T-helper 1 cell treated with Interleukin-12 subunit alpha and Interleukin-12 subunit beta and Interleukin-4 antibody, amounts not matched to agents 30 μg/mL and 1 μg/mL, for 36 hours (primary cell): ENCODE results near the gene IL20RA.
A peak's percentile ranks its signal among the peaks of the same experiment; 100 is the strongest.

Experiments used
- H3K27ac Mint-ChIP-seq: one replicate; pipeline ENCODE4 v1.8.0; 2021; ENCODE audit warnings: mild to moderate bottlenecking, mixed read lengths
- H3K27me3 Mint-ChIP-seq: one replicate; pipeline ENCODE4 v1.8.0; 2021; ENCODE audit warnings: low read depth, mixed read lengths
- H3K36me3 Mint-ChIP-seq: one replicate; pipeline ENCODE4 v1.8.0; 2021; ENCODE audit warnings: low read depth, mixed read lengths
- H3K4me1 Mint-ChIP-seq: one replicate; pipeline ENCODE4 v1.8.0; 2021; ENCODE audit warnings: low read depth, mixed read lengths
- H3K4me3 Mint-ChIP-seq: one replicate; pipeline ENCODE4 v1.8.0; 2021; ENCODE audit warnings: mild to moderate bottlenecking, moderate library complexity, mixed read lengths
- H3K9me3 Mint-ChIP-seq: one replicate; pipeline ENCODE4 v1.8.0; 2021; ENCODE audit warnings: mixed read lengths

The IL20RA gene

DNA sequence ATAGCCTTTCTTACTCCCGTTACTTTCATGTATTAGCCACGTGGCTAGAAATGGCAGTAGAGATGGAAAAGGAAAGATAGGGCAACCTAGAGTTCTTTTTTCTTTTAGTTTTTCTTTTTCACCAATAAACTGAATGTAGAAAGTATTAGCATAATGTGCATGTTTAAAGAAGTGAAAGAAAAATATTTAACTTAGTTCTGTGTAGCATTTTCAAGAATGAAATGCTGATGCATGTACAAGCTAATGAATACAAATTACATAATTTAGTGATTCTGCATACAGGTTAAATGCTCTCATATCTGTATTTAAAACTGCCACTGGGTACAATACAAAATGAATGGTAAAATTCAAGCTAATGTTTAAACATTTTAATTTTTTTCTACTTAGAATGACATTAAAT is 22.6 kb upstream of the IL20RA start:
- Mint-ChIP-seq H3K4me1 (peaks cover 2% of the 10 kb centered on the region), H3K27me3 (peaks cover 63% of the 10 kb centered on the region), H3K27ac (no peak overlapping the region), H3K36me3 (no peaks in the 10 kb centered on the region), H3K4me3 (no peak overlapping the region), H3K9me3 (peaks cover 4% of the 10 kb centered on the region)

DNA sequence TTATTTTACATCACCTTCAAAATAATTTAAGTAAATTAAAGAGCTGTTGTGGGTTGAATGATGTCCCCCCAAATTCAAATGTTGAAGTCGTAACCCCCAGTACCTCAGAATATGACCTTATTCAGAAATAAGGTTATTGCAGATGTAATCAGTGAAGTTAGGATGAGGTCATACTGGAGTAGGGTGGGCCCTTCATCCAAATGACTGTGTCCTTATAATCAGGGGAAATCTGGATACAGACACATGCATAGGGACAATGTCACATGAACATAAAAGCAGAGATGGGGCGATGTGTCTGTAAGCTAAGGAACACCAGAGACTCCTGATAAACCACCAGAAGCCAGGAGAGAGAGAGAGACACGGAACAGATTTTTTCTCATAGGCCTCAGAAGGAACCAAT is 13.3 kb upstream of the IL20RA start:
- H3K27me3 Mint-ChIP-seq, result peaks cover 43% of the 10 kb centered on the region
- H3K4me3 Mint-ChIP-seq, result no peak overlapping the region
- H3K4me1 Mint-ChIP-seq, result no peaks in the 10 kb centered on the region
- no peak overlapping the region for H3K27ac Mint-ChIP-seq
- no peaks in the 10 kb centered on the region for H3K36me3 Mint-ChIP-seq
- H3K9me3 Mint-ChIP-seq, result no peaks in the 10 kb centered on the region

DNA sequence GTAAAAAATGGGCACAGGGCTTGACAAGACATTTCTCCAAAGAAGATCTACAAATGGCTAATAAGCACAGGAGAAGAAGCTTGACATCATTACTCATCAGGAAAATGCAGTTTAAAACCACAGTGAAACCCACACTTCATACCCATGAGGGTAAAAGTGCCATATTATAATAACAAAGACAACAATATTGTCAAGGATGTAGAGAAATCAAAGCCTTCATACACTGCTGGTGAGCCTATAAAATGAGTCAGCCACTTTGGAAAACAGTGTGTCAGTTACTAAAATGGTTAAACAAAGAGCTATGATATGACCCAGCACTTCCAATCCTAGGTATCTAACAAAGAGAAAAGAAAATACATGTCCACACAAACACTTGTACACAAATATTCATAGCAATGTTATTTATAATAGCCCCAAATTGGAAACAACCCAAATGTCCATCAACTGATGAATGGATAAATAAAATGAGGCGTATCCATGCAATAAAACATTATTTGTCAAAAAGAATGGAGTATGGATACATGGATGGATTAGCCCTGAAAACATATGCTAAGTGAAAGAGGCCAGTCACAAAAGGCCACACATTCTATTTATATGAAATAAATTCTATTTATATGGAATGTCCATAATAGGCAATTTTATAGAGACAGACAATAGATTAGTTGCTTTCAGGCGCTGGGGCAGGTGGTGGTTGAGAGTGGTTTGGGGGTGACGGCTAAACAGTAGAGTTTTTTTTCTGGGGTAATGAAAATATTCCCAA is 11.5 kb upstream of the IL20RA start:
- no peaks in the 10 kb centered on the region for H3K36me3 Mint-ChIP-seq
- no peaks in the 10 kb centered on the region for H3K4me1 Mint-ChIP-seq
- no peaks in the 10 kb centered on the region for H3K9me3 Mint-ChIP-seq
- H3K27me3 Mint-ChIP-seq, result peaks cover 58% of the 10 kb centered on the region
- no peak overlapping the region for H3K27ac Mint-ChIP-seq
- H3K4me3 Mint-ChIP-seq, result no peak overlapping the region

DNA sequence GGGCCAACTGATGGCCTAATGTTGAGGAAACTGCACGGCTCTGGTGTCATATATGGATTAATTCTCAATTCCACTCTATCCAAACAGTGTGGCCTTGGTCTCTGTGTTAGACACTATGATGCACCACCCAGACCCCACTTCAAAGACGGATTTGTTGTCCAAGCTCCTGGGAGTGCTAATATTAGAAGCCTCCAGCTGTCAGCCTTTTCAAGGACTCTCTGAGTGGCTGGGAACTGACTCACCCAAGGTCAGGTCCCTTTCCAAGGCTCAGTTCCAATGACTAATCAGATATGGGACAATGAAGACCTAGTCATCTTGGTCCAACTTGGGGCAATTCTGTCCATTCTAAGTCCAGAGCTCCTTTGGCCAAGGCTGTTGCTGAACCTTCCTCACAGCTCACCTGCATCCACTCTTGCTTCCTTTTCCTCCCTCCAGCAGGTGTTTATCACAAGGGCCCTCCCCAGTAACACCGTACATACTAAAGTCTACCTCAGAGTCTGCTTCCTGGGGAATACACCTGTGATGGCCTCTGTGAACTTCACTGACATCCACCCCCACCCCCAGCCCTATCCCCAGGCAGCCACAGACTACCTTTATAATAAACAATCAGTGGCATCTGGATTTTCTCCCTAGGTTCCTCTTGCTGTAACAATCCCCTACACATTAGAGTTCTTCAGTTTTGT is 7.2 kb upstream of the IL20RA start:
- Mint-ChIP-seq H3K9me3 (no peaks in the 10 kb centered on the region), H3K27ac (no peak overlapping the region), H3K27me3 (peaks cover 87% of the 10 kb centered on the region), H3K4me3 (no peak overlapping the region), H3K4me1 (no peaks in the 10 kb centered on the region), H3K36me3 (no peaks in the 10 kb centered on the region)

DNA sequence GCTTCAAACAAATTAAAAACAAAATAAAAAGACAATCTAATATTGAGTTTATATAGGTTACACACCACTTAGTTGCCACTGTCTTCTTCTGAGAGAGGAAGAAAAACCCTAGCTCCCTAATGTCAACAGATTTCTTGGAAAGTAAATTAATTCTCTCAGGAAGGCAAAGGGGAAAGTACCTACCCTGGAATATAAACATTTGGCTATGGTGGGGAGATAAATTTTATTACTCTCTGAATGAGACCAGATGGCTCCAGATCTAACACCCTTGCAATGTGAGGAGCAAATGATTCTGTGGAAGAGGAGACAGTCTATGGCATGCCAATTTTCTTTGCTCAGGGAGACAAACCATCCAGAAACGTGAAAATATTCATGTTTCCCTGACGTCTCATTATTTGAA is 4.3 kb upstream of the IL20RA start:
- Mint-ChIP-seq H3K27ac (no peak overlapping the region), H3K4me1 (peaks cover 3% of the 10 kb centered on the region), H3K36me3 (no peaks in the 10 kb centered on the region), H3K4me3 (no peak overlapping the region), H3K27me3 (peaks cover 81% of the 10 kb centered on the region), H3K9me3 (no peaks in the 10 kb centered on the region)

DNA sequence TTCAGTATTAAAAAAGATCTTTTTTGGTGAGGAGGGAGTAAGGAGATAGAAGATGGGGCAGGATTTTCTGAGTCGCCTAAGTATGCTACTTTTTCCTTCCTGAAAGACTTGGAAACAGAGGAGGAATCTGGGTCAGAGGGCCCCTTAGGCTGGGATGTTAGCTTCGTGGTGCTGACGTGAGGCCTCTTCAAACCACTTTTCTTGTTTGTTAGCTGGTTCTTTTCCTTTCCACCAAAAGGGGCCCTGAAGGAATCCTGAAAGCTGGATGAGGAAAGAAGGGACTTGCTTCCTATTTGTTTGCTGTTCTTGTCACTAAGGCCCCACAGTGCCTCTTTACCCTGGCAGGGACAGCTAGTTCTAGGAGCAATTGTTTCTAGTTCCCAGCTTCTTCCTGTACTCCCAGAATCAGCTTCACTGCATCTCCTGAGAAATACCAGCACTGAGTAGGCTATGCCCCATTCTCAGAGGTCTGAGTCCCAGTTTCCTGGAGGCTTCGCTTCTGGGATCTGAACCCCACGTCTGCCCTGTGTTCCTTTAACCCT is 2.2 kb upstream of the IL20RA start:
- Mint-ChIP-seq H3K27me3 (peaks cover 87% of the 10 kb centered on the region), H3K27ac (no peak overlapping the region), H3K36me3 (no peaks in the 10 kb centered on the region), H3K9me3 (no peaks in the 10 kb centered on the region), H3K4me1 (peaks cover 5% of the 10 kb centered on the region), H3K4me3 (no peak overlapping the region)

DNA sequence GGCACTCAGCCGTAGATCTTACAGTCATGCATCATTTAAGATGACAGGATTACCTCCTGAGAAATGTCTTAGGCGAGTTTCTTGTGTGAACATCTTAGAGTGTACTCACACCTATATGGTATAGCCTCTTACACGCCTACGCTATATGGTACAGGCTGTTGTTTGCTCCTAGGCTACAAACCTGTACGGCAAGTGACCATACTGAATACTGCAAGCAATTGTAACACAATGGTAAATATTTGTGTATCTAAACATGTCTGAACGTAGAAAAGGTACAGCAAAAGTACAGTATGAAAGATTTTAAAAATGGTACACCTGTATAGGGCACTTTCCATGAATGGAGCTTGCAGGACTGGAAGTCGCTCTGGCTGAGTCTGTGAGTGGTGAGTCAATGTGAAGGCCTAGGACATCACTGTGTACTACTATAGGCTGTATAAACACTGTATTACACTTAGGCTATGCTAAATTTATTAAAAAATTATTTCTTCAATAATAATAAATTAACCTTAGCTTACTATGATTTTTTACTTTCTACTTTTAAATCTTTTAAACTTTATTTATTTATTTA is 541 bp upstream of the IL20RA start:
- Mint-ChIP-seq H3K4me1 (peaks cover 5% of the 10 kb centered on the region), H3K9me3 (no peaks in the 10 kb centered on the region), H3K36me3 (no peaks in the 10 kb centered on the region), H3K27ac (no peak overlapping the region), H3K27me3 (peaks cover 85% of the 10 kb centered on the region), H3K4me3 (peak overlapping the region; percentile 64)

DNA sequence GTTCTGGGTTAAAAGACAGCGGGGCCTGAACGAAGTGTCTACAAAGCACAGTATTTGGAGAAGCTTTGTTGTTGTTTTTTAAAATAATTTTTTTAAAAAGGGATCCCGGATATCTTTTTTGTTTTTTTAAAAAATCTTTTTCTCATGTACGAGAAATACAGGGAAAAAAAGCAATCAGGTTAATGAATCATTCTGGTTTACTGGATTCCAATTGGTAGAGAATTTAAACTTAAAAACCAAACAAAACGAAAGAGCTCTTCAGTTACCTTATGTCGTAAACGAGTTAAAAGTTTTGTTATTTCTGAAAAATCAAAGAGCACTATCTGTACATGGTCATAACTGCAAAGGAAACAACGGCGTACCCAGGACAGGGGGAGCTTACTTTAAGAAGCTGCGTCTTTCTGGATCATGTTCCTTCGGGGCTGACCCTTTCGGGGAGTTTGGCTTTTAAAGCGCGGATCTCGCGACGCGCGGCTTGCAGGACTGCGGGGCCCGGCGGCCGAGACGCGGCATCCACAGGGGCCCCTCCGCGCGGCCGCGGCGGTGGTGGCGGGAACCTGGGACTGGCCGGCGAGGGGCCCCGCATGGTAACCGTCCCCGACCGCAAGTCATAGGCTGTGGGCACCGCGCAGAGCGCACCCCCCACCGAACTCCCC is 927 bp downstream of the IL20RA start:
- Mint-ChIP-seq H3K4me1 (peaks cover 5% of the 10 kb centered on the region), H3K4me3 (peak overlapping the region; percentile 70), H3K27me3 (peaks cover 88% of the 10 kb centered on the region), H3K36me3 (no peaks in the 10 kb centered on the region), H3K27ac (no peak overlapping the region), H3K9me3 (no peaks in the 10 kb centered on the region)

DNA sequence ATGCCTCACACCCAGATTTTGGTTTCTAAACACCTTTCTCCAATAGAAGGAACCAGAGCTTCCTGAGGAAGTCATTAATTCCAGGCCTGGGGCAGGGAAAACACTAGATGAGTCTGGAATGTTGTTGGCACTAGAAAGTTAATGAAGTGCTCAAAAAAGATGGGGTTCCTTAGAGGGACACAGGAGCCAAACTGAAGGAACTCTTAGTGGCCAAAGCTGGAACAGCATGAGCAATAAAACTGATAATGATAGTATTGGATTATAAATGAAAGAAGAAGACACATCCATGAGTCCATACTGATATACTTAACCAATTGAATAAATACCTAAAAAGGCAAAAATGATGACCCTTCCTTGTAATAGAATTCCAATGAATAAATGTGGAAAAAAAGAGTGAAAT is 4.4 kb downstream of the IL20RA start:
- Mint-ChIP-seq H3K4me1 (peaks cover 5% of the 10 kb centered on the region), H3K36me3 (no peaks in the 10 kb centered on the region), H3K27ac (no peak overlapping the region), H3K27me3 (peaks cover 87% of the 10 kb centered on the region), H3K9me3 (no peaks in the 10 kb centered on the region), H3K4me3 (no peak overlapping the region)

DNA sequence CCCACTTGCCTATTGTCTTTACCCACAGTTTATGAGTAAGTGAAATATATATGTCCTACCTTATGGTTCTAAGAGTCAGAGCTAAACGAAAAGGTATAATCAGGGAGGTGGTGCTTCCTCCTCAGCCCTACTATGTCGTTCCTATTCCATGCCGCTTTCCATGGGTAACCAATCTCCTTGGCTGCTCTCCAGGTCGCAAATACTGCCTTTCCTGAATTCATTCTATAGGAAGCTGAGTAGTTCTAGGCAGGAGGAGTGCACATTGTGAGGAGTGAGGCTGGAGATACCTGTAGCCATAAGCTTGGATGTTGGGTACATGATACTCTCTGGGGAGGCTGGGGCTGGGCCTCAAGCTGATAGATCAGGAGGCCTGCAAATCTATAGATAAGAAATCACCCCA is 5.8 kb downstream of the IL20RA start:
- Mint-ChIP-seq H3K9me3 (no peaks in the 10 kb centered on the region), H3K27ac (no peak overlapping the region), H3K27me3 (peaks cover 90% of the 10 kb centered on the region), H3K4me1 (peaks cover 2% of the 10 kb centered on the region), H3K4me3 (no peak overlapping the region), H3K36me3 (no peaks in the 10 kb centered on the region)

DNA sequence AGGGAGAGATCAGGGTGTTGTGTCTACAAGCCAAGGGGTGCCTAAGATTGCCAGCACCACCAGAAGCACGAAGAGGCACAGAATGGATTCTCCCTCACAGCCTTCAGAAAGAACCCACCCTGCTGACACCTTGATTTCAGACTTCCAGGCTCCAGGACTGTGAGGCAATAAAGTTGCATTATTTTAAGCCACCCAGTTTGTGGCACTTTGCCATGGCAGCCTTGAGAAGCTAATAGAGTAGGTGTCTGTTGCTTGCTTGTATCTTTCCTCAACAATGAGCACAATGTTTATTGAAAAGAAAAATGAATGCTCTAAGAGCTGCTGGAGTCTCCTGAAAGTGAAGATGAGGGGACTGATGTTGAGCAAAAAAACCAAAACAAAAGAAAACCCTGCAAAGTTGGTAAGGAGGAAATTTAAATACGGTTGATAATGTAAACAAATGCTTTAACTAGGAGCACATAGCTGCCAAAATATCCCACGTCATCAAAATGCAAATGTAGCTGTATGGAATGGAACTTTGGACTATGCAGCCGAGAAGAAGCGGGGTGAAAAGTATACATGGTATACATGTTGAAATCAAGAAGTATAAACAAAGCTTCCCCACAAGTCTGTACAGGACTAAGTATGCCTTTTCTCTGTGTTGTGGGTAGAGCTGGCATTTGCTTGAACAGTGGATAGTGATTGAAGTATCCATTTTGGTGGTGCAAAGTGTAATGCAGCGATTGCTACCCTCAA is 8.0 kb downstream of the IL20RA start:
- no peaks in the 10 kb centered on the region for H3K9me3 Mint-ChIP-seq
- H3K4me3 Mint-ChIP-seq, result no peak overlapping the region
- peaks cover 90% of the 10 kb centered on the region for H3K27me3 Mint-ChIP-seq
- no peak overlapping the region for H3K27ac Mint-ChIP-seq
- H3K4me1 Mint-ChIP-seq, result peaks cover 11% of the 10 kb centered on the region
- no peaks in the 10 kb centered on the region for H3K36me3 Mint-ChIP-seq

DNA sequence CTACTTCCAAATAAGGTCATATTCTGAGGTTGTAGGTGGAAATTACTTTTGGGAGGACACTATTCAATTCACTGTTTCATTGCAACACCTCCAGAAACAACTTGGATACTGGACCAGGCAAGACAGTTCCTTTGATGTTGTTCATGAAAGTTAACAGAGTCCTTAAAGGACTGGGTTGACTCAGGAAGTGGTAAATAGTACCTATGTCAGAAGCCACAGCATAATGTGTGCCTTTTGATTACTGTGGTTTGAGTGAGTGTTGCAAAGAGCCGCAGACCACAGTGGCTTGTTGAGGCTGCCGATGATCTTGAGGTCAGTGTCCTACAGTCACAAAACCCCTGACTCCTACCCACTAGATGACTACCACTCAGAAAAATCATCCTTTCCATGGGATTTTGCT is 10.9 kb downstream of the IL20RA start:
- peaks cover 83% of the 10 kb centered on the region for H3K27me3 Mint-ChIP-seq
- H3K27ac Mint-ChIP-seq, result peak overlapping the region; percentile 28
- peak overlapping the region; percentile 16 for H3K4me3 Mint-ChIP-seq
- H3K4me1 Mint-ChIP-seq, result peaks cover 13% of the 10 kb centered on the region
- H3K9me3 Mint-ChIP-seq, result no peaks in the 10 kb centered on the region
- no peaks in the 10 kb centered on the region for H3K36me3 Mint-ChIP-seq

DNA sequence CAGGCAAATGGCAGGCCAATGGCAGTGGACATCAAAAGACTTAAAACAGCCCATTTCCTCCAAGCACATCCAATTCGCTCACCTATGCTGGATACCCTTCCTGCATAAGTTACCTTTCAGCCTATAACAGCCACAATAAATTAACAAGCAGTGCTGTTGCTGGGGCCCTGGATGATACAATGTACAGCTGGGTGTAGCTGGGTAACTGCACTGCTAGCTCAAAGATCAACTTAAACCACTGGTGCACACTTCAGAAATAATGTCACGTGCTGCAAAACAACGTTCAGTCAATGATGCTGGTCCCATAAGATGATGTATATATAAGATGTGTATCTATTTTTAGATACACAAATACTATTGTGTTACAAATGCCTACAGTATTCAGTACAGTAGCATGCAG is 13.6 kb downstream of the IL20RA start:
- no peak overlapping the region for H3K4me3 Mint-ChIP-seq
- H3K27ac Mint-ChIP-seq, result no peak overlapping the region
- H3K4me1 Mint-ChIP-seq, result peaks cover 20% of the 10 kb centered on the region
- H3K36me3 Mint-ChIP-seq, result no peaks in the 10 kb centered on the region
- peaks cover 71% of the 10 kb centered on the region for H3K27me3 Mint-ChIP-seq
- H3K9me3 Mint-ChIP-seq, result no peaks in the 10 kb centered on the region

DNA sequence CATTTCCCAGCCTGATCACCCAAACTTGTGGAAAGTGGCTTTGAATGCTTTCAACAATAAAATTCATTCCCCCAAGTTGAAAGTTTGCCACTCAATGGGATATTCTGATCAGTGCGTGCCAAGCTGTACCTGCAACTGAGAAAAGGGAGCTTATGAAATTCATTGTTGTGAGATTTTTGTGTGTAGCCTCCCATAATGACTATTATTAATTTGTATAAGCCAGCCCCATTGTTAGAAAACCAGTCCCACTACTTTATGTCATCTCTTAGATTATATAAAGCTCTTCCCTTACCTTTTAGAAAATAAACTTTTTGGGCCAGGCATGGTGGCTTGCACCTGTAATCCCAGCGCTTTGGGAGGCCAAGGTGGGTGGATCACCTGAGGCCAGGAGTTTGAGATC is 15.9 kb downstream of the IL20RA start:
- no peaks in the 10 kb centered on the region for H3K9me3 Mint-ChIP-seq
- H3K27me3 Mint-ChIP-seq, result peaks cover 67% of the 10 kb centered on the region
- peaks cover 18% of the 10 kb centered on the region for H3K4me1 Mint-ChIP-seq
- H3K4me3 Mint-ChIP-seq, result no peak overlapping the region
- no peaks in the 10 kb centered on the region for H3K36me3 Mint-ChIP-seq
- no peak overlapping the region for H3K27ac Mint-ChIP-seq
